ENCODE results near the gene RPP21.

DNA sequence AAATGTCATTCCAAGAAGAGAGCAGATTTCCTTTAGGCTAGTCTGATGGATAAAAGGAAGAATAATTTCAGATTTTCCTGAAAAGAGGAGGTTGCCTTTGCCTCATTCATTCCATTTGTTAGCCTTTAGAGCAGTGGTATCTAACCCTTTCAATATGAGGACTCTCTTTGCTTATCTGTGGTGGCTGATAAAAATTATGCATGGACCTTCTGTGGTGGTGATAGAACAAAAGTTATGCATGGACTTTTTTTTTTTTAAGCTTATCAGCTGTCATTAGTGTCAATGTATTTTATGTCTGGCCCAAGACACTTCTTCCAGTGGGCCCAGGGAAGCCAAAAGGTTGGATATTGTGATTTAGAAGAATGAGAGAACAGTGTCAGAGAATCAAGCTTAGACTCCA is 16.6 kb upstream of the RPP21 start:
- TF ChIP-seq, protein P1, sequence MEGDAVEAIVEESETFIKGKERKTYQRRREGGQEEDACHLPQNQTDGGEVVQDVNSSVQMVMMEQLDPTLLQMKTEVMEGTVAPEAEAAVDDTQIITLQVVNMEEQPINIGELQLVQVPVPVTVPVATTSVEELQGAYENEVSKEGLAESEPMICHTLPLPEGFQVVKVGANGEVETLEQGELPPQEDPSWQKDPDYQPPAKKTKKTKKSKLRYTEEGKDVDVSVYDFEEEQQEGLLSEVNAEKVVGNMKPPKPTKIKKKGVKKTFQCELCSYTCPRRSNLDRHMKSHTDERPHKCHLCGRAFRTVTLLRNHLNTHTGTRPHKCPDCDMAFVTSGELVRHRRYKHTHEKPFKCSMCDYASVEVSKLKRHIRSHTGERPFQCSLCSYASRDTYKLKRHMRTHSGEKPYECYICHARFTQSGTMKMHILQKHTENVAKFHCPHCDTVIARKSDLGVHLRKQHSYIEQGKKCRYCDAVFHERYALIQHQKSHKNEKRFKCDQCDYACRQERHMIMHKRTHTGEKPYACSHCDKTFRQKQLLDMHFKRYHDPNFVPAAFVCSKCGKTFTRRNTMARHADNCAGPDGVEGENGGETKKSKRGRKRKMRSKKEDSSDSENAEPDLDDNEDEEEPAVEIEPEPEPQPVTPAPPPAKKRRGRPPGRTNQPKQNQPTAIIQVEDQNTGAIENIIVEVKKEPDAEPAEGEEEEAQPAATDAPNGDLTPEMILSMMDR (conservative IDR thresholded peaks at IDR 0.05; ENCODE audit: low read depth, low read length): no peak
- TF ChIP-seq EZH2 (IDR thresholded peaks at IDR 0.05; ENCODE audit: borderline replicate concordance, low read depth, low read length, poor library complexity, severe bottlenecking): no peak

All from A673 (cell line).